Mononuclear cell (primary cell): ENCODE results near the gene SPSB3. TPM values are rescaled to one million over a fixed set of nuclear protein-coding genes. Genes with fewer than 3 reads are reported as not detected.

Experiments used
- H3K27me3 ChIP-seq: 2 replicates; pipeline ENCODE4 v1.6.0; 2011; ENCODE audit warnings: low read length, control low read depth; ENCODE audit not compliant: insufficient read depth
- H3K4me1 ChIP-seq: 2 replicates; pipeline ENCODE4 v1.5.1; 2011; ENCODE audit warnings: mild to moderate bottlenecking, low read length, control low read depth; ENCODE audit not compliant: insufficient read depth
- H3K4me3 ChIP-seq: 2 replicates; pipeline ENCODE4 v1.5.1; 2011; ENCODE audit warnings: mild to moderate bottlenecking, low read length, moderate library complexity
- H3K9me3 ChIP-seq: 2 replicates; pipeline ENCODE4 v1.5.1; 2011; ENCODE audit warnings: low read depth, mild to moderate bottlenecking, control low read depth, low read length
- total RNA-seq: library from RNA; depleted of rRNA; stranded (reverse); fragments of >200 nt; gene quantifications from one replicate; pipeline ENCODE4 v1.2.3, GENCODE V29; 2012

SPSB3 gene
- total RNA-seq, 1 donor, result 40.0 TPM

DNA sequence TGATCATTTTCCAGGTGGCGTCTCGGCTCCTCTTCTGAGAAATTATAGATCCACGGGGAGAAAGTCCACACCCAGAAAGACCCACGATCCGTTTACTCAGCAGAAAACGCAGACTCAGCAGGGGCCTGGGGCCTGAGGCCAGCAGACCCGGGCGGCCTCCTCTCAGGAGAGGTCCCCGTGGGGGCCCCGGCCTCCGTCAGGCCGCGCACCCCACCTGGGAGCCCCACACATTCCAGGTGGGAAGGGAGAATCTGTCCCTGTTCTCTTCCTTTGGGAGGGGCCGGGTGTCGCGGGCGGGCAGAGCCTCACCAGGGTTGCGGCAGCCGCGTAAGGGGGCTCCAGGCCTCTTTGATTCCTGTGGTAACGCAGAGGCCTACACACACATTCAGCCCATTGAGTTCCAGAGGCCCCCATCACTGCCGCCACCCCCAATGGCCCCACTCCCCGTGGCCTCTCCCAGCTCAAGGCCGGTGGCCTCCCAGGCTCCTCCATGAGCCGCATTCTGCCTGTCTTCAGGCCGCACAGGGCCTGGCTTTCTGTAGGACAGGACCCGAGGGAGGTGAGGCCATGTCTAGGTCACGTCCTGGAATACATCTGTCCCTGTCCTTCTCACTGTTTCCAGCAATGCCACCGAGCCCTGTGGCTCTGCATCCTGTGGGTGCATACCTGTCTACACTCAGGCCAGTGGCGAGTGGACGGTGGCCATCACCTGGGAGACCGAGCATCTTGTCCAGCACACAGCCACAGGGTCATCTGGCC, 12.7 kb upstream of the SPSB3 start:
- Histone ChIP-seq H3K9me3 (no peaks in the 10 kb centered on the region), H3K4me1 (no peaks in the 10 kb centered on the region)

DNA sequence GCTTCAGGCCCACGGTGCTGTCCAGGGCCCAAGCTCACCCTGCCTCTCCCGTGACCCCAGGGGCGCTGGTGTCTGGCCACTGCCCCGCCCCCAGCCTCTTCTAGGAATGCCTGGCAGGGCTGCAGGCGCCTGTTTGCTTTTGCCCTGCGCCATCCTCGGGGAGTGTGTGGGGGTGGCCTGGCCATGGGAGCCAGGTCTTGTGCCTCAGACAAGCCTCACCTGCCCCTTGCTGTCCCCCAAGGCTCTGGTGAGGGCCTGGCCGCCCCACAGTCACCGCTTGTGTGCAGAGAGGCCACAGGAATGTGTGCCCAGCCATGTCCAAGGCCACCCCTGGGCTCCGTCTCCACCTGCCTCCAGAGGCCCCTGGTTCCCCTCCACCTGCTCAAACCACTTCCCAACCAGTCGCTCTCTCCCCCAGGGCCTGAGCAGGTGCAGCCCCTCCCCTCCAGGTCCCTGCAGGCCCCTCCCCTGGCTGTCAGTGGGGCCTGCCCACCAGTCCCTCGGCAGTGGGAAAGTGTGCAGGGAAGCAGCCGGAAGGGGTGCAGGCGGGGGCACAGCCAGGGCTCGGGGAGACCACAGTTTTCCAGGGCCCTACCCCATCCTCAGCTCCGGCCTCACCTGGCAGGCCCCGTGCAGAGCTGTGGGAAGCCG, 12.0 kb upstream of the SPSB3 start:
- Histone ChIP-seq H3K27me3 (no peaks in the 10 kb centered on the region), H3K9me3 (no peaks in the 10 kb centered on the region), H3K4me3 (no peak overlapping the region), H3K4me1 (no peaks in the 10 kb centered on the region)

More for the DNA sequence above, 12.7 kb upstream of the SPSB3 start:
- Histone ChIP-seq H3K27me3 (no peaks in the 10 kb centered on the region), H3K4me3 (no peak overlapping the region)

DNA sequence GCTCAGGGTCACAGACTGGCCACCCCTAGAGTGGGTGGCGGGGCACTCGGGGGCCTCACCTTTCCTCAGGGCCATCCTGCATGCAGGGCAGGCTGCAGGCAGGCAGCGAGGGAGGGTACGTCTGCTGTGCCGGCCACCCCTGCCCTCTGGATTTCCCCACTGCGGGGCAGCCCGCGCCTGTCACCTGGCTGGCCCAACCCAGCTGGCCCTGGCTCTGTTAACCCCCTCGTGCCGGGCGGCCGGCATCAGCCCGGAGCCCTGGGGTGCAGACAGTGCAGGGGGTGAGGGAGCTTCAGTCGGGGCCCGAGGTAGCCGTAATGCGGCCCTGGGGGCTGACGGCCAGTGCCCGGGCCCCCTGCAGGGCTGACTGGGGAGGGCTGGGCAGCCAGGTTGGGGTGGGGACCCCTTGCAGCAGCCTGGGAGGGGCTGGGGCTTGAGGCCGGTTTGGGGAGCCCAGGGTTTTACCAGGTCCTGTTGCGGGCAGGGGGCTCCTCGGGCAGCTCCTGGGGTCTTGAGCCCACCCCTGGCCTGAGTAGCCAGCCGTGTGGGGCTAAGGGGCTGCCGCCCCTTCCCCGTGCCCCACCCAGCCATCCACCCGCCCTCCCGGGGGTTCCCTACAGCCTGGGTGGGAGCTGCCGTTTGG, 11.3 kb upstream of the SPSB3 start, which contains the start of gene IGFALS:
Gene IGFALS, minus strand, starts transcription at position 128 of the 643 bp plus-strand sequence. Its CDS starts 53 bp downstream, at position 75.
- Histone ChIP-seq H3K9me3 (no peaks in the 10 kb centered on the region), H3K4me1 (no peaks in the 10 kb centered on the region), H3K27me3 (no peaks in the 10 kb centered on the region), H3K4me3 (no peak within 1 kb of the TSS)

DNA sequence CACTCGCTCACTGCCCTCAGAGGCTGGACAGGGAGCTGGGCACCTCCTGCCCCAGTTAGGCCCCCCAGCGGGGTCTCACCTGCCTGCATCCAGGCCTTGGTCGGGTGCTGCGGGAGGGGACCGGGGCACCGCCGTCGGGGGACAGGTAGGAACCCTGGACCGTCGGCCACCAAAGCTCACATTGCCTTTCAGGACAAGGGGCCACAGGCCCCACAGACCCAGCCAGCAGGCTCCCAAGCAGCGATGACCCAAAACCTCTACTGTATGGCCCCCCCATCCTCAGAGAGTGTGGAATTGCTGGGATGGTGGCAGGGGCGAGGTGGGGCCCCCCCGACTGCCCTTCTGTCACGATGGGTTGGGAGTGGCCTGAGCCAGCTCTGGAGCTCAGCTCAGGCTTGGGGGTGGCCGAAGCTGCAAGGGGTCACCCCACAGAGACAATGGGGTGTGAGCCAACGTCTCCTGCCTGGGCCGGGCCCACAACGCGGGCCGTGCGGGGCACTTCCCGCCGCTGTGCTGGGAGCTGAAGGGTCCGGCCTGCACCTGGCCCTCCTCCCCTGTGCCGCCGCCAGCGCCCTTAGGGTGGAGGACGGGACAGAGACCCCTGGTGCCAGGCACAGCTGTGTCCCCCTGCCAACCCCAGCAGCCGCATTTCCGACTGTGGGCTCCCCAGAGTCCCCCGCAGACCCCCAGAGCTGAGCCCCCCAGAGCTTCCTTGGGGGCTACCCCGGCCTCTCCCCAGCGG, 10.6 kb upstream of the SPSB3 start:
- Histone ChIP-seq H3K4me3 (no peak overlapping the region), H3K9me3 (no peaks in the 10 kb centered on the region), H3K27me3 (no peaks in the 10 kb centered on the region), H3K4me1 (no peaks in the 10 kb centered on the region)

DNA sequence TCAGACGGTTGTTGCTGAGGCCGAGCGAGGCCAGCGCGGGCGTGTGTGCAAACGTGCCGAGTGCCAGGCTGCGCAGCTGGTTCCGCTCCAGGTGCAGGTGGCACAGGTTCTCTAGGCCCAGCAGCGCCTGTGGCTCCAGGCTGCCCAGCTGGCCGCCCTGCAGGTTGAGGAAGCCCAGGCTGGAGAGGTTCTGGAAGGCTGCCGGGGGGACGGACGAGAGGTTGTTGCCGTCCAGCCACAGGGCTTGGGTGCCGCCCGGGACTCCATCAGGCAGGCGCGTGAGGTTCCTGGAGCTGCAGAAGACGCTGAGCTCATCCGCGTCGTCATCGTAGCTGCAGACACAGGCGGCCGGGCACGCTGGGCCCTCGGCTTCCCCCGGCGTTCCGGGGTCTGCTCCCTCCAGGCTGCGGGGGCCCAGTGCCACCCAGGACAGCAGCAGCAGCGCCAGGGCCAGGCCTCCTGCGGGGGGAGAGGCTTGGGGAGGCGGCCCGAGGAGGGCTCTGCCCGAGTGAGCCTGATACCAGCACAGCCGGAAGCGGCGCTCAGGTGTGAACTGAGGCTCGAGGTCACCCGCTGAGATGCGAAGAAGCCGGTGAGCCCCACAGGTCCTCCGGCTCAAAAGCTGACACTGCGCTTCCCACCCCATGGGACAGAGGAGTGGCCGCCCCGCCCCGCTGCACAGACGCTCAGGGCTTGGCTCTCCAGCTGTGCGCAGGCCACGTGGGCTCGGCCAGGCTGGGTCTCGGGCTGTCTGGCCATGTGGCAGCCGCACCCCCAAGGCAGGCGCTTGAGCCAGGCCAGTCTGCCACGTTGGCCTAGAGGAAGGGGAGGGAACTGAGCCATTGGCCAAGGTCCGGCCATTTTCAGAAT, 9.8 kb upstream of the SPSB3 start:
- H3K27me3 ChIP-seq, result no peaks in the 10 kb centered on the region
- H3K4me1 ChIP-seq, result no peaks in the 10 kb centered on the region
- H3K9me3 ChIP-seq, result no peaks in the 10 kb centered on the region
- no peak overlapping the region for H3K4me3 ChIP-seq

DNA sequence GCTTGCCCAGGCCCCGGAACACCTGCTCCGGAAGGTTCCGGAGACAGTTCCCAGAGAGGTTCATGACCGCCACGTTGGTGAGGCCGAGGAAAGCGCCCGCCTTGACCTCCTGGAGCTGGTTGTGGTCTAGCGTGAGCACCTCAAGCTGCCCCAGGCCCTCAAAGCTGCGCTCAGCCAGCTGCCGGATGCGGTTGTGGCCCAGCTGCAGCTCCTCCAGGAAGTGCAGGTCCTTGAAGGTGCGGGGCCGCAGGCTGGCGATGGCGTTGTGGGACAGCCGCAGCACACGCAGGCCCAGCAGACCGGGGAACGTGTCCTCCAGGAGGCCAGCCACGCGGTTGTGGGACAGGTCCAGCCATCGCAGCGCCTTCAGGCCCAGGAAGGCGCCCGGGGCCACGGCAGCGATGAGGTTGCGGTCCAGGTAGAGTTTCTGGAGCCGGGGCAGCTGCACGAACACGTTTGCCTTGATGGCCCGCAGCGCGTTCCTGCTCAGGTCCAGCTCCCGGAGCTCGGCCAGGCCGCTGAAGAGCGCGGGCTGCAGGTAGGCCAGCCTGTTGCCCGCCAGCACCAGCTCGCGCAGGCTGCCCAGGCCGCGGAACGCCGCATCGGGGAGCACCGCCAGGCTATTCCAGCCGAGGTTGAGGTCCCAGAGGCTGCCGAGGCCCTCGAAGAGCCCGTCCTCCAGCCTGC, 9.0 kb upstream of the SPSB3 start:
- H3K4me1 ChIP-seq, result no peaks in the 10 kb centered on the region
- no peak overlapping the region for H3K4me3 ChIP-seq
- H3K27me3 ChIP-seq, result no peaks in the 10 kb centered on the region
- no peaks in the 10 kb centered on the region for H3K9me3 ChIP-seq

DNA sequence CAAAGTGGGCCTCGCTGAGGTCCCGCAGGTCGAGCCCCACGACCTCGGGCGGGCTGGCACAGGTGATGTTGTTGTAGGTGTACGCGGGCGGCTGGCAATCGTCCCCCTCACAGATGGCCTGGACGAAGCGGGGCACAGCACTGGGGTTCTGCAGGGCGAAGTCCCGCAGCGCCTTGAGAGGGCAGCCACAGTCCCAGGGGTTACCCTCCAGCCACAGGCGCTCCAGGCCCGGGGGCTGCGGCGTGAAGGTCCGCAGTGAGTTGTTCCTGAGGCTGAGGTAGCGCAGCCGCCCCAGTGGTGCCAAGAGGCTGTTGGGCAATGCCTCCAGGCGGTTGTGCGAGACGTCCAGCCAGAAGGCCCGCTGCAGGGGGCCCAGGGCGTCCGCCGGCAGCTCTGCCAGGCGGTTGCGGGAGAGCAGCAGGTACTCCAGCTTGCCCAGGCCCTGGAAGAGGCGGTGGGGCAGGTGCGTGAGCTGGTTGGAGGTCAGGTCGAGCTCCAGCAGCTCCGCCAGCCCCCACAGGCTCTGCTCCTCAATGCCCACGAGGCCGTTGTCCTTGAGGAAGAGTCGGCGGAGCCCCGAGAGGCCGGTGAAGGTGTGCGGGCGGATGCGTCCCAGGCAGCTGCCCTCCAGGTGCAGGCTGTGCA, 8.4 kb upstream of the SPSB3 start:
- H3K4me1 ChIP-seq, result no peaks in the 10 kb centered on the region
- H3K4me3 ChIP-seq, result no peak overlapping the region
- H3K9me3 ChIP-seq, result no peaks in the 10 kb centered on the region
- H3K27me3 ChIP-seq, result no peaks in the 10 kb centered on the region

DNA sequence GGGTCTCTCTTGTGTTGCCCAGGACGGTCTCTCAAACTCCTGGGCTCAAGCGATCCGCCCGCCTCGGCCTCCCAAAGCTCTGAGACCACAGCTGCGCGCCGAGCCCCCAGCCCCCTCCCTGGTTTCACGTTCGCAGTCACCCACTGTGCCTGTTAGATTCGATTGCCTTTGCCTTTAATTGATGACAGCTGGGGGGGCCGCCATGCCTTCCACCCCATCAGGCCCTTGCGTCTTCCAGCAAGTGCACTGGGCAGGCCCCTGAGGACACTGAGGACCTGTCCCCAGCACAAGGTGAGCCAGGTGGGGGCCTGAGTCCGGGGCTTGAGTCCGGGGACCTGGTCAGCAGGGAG, 7.9 kb upstream of the SPSB3 start:
- H3K4me3 ChIP-seq, result no peak overlapping the region
- H3K9me3 ChIP-seq, result no peaks in the 10 kb centered on the region
- H3K27me3 ChIP-seq, result no peaks in the 10 kb centered on the region
- H3K4me1 ChIP-seq, result no peaks in the 10 kb centered on the region

DNA sequence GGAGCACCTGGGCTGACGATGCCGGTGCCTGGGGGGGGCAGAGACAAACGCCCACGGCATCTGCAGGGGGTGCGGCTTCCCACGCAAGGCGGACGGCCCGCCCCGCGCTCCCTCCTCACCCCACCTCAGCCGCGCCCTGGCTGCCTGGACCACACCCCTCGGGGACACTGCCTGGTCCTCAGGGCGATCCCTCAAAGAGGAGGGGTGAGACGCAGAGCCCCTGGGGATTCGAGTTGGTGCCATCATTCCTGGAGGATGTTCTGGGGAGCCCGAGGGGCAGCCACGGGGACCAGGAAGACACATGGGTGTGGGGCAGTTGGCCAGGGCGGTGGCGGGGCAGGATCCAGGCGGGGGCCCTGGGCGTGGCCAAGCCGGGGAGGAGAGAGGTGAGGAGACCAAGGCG, 7.3 kb upstream of the SPSB3 start:
- Histone ChIP-seq H3K4me3 (no peak overlapping the region), H3K27me3 (no peaks in the 10 kb centered on the region), H3K4me1 (no peaks in the 10 kb centered on the region), H3K9me3 (no peaks in the 10 kb centered on the region)

DNA sequence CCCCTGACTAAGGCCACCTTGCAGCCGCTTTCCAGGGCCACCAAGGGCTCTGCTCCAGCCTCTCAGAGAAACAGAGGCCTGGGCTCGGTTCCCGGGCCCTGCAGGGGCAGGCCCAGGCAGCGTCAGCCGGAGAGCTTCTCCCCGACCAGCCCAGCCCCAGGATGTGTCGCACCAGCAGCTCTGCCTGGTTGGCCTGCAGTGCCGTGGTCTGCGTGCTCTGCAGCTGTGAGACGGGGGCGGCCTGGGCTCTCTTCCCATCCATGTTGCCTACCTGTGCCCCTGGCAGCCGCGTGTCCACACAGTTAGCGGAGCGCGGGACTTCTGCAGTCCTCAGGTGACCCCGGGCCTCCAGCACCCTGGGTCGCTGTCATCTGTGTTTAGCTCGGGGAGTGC, 6.3 kb upstream of the SPSB3 start:
- Histone ChIP-seq H3K4me1 (peaks cover 5% of the 10 kb centered on the region), H3K27me3 (no peaks in the 10 kb centered on the region), H3K9me3 (no peaks in the 10 kb centered on the region), H3K4me3 (no peak overlapping the region)

DNA sequence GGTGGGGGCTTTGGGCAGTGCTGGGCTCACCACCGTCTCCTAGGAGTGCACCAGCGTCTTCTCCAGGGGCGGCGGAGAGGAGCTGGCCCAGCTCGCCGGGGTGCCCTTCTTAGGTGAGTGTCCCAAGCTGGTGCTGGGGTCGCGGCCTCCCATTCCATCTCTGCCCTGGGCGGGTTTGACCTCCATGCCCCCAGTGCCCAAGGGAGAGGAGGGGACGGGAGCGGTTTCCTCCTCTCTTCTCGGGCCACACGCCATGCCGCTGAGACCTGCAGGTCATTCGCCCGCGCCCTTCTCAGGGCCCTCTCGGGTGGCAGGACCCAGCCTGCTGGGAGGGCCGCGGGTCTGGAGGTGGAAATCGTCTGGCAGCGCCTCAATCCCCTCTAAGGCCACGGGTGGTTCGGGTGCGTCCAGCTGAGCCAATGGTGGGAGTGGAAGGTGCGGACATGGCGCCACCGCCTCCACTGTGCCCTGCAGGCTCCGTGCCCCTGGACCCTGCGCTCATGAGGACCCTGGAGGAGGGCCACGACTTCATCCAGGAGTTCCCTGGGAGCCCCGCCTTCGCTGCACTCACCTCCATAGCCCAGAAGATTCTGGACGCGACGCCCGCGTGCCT, 5.8 kb upstream of the SPSB3 start:
- no peaks in the 10 kb centered on the region for H3K27me3 ChIP-seq
- peaks cover 10% of the 10 kb centered on the region for H3K4me1 ChIP-seq
- H3K9me3 ChIP-seq, result no peaks in the 10 kb centered on the region
- no peak overlapping the region for H3K4me3 ChIP-seq

DNA sequence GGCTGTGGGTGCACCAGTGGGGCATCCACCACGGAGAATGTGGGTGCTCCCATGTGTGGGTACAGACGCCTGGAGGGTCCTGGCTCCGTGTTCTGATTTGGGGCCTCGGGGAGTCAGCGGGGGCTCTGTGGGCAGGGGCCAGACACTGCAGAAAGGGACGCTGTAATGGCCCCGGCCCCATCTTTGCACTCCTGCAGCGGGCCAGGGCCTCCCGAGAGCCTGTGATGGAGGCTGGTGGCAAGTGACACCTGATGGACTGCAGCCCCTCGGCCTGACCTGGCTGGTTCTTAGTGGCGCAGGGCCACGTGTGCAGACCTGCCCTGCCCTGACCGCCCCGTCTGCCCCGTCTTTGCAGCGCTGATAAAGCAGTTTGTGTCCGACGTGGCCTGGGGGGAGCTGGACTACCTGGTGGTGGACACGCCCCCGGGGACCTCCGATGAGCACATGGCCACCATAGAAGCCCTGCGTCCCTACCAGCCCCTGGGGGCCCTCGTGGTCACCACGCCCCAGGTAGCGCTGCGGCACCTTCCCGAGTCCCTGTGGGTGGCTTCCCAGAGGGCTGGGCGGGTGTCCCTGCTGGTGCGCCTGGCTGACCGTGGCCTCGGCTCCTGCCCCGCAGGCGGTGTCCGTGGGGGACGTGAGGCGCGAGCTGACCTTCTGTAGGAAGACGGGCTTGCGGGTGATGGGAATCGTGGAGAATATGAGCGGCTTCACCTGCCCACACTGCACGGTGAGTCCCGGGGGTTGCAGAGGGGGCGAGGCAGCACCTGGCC, 5.1 kb upstream of the SPSB3 start:
- H3K9me3 ChIP-seq, result no peaks in the 10 kb centered on the region
- no peak overlapping the region for H3K4me3 ChIP-seq
- no peaks in the 10 kb centered on the region for H3K27me3 ChIP-seq
- peaks cover 10% of the 10 kb centered on the region for H3K4me1 ChIP-seq

DNA sequence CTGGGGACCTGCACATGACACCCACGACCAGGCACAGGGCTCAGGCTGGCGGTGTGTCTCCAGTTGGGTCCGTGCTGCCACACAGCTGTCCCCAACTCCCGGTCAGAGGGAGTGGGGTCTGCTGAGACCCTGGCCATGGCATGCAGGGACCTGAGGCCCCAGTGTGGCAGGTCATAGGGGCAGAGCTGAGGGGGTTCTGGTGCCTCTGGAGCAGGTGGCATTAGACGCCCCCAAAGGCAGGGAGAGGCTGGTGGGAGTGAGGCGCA, 4.6 kb upstream of the SPSB3 start:
- Histone ChIP-seq H3K4me1 (peaks cover 10% of the 10 kb centered on the region), H3K9me3 (no peaks in the 10 kb centered on the region), H3K4me3 (no peak overlapping the region), H3K27me3 (no peaks in the 10 kb centered on the region)
